ENCODE data around the gene ALOX12B. TPM values are rescaled to one million over a fixed set of nuclear protein-coding genes. Genes with fewer than 3 reads are reported as not detected.

Gene ALOX12B
- total and polyA plus RNA-seq, 2 of the 8 experiments (the other 6 are each of a cell fraction or from before 2014, with no cell fraction given): 0.86 TPM; not detected in 1

DNA sequence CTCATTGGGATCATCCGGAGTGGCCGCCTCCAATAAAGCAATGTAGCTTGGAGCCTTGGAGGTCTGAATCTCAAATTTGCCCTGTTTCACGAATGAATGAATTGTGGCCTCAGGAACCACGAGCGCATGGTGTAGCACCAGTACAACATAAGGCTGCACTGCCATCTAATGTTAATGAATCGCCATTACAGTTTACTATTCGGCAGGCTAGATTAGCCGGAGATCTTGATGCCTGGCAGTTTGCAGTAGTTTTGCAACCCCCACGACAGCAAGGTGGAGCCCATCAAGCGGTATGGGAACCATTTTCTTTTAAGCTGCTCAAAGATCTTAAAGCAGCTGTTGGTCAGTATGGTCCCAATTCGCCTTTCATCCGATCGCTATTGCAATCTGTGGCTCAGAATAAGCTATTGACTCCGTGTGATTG, 29.8 kb downstream of the ALOX12B start:
- Histone ChIP-seq H3K27ac (ENCODE audit: low read depth, low read length) (no peak overlapping the region), H2AK5ac (ENCODE audit: low read depth, low read length) (no peak overlapping the region), H3K9me3 (ENCODE audit: insufficient read depth in 2 of 2, low read depth in 1 of 2, low read length in 1 of 2) (no peaks in the 10 kb centered on the region), H3K4me1 (replicated peaks in 1 of 4; ENCODE audit: control insufficient read depth in 3 of 4, insufficient read depth in 4 of 4, low read length in 3 of 4) (peaks cover 0 to 12% (median 7%) of the 10 kb centered on the region in 4 experiments; a peak in 4 of 7 replicates), H3K56ac (replicated peaks; ENCODE audit: insufficient read length, low read depth, low read length) (no peak overlapping the region), H3K18ac (ENCODE audit: extremely low read depth, low read length) (no peak overlapping the region), H3K79me1 (ENCODE audit: low read depth, low read length) (no peaks in the 10 kb centered on the region), H3K14ac (ENCODE audit: insufficient read length) (no peak overlapping the region), H3K4me3 (ENCODE audit: extremely low read depth in 1 of 4, insufficient read depth in 2 of 4, low read depth in 3 of 4, low read length in 4 of 4) (peak overlapping the region in 1 of 4 experiments; percentile 34; a peak in 2 of 8 replicates), H4K20me1 (replicated peaks in 1 of 2; ENCODE audit: control insufficient read depth in 1 of 2, insufficient read depth in 2 of 2, low read length in 2 of 2) (no peaks in the 10 kb centered on the region), H3K4ac (replicated peaks; ENCODE audit: insufficient read length, low read depth, low read length) (no peak overlapping the region), H3K27me3 (replicated peaks in 1 of 4; ENCODE audit: control insufficient read depth in 3 of 4, extremely low read depth in 1 of 4, insufficient read depth in 3 of 4, low read length in 3 of 4) (peaks cover 1 to 16% (median 13%) of the 10 kb centered on the region in 4 experiments; a peak in 5 of 7 replicates), H4K8ac (ENCODE audit: extremely low read depth, insufficient read depth, low read length) (no peak overlapping the region), H3K23ac (ENCODE audit: insufficient read length) (no peak overlapping the region), H3K9ac (replicated peaks in 1 of 4; ENCODE audit: extremely low read depth in 1 of 4, low read depth in 3 of 4, low read length in 3 of 4) (no peak overlapping the region), H4K5ac (ENCODE audit: insufficient read length, low read depth, low read length) (no peak overlapping the region), H2BK120ac (replicated peaks; ENCODE audit: low read depth, low read length) (no peak overlapping the region), H3K23me2 (ENCODE audit: low read depth, low read length) (peaks cover 3% of the 10 kb centered on the region; the same call in 1 of the 2 replicates), H2BK12ac (ENCODE audit: low read depth, low read length) (0 out of 2 replicates have a peak overlapping the region, but pooled peaks have one; percentile 29), H3K79me2 (ENCODE audit: control insufficient read depth in 1 of 2, insufficient read depth in 2 of 2, low read length in 2 of 2) (no peaks in the 10 kb centered on the region), H2BK15ac (ENCODE audit: low read length) (no peak overlapping the region), H4K91ac (replicated peaks; ENCODE audit: insufficient read length, low read length) (no peak overlapping the region), H3K36me3 (ENCODE audit: control insufficient read depth in 2 of 4, insufficient read depth in 4 of 4, low read length in 3 of 4) (no peaks in the 10 kb centered on the region), H3K4me2 (ENCODE audit: insufficient read depth in 1 of 2, low read depth in 2 of 2, low read length in 2 of 2) (peak overlapping the region; percentile 44 to 57), H2BK20ac (ENCODE audit: low read length) (no peak overlapping the region), H2AFZ (ENCODE audit: low read length) (peak overlapping the region; percentile 85), H2BK5ac (ENCODE audit: low read depth, low read length) (0 out of 2 replicates have a peak overlapping the region, but pooled peaks have one; percentile 18)
- POLR2A ChIA-PET (ENCODE audit: partially characterized antibody): no interaction called here
- CTCF ChIA-PET (ENCODE audit: partially characterized antibody): interaction anchor here (0.6 to 11.6 kb wide), 58 partner anchors 9 to 314 kb away, joined by 3 to 270 read pairs (median 4); partner anchors contain the start of genes ALOX12B, ALOX15B, ALOXE3 and GUCY2D
- peak in 1 of 2 experiments; percentile 56 for DNase-seq (ENCODE audit: low read depth in 1 of 2, low spot score in 2 of 2)
- WGBS, 2 experiments (ENCODE audit: extremely low coverage in 1 of 2, insufficient coverage in 1 of 2, insufficient read length in 1 of 2, insufficient replicate concordance in 2 of 2, low coverage in 1 of 2, low lambda C conversion rate in 2 of 2, missing lambda C conversion rate in 1 of 2): 12% methylated on average over 14 of the region's 14 CpGs; no CpG with 5 or more reads in 1 of the 2 experiments
- FAIRE-seq: peak; percentile 98
- peak; percentile 92 to 96 for TF ChIP-seq RAD21 (IDR thresholded peaks at IDR 0.05 in 1 of 2, conservative IDR thresholded peaks at IDR 0.05 in 1 of 2; ENCODE audit: low read depth in 2 of 2, low read length in 2 of 2)
- peak in 1 of 2 experiments; percentile 49; a peak in 1 of 4 replicates for TF ChIP-seq SIN3A (conservative IDR thresholded peaks at IDR 0.05 in 1 of 2, IDR thresholded peaks at IDR 0.05 in 1 of 2; ENCODE audit: low read depth in 1 of 2, low read length in 2 of 2)
- TF ChIP-seq, protein P1, sequence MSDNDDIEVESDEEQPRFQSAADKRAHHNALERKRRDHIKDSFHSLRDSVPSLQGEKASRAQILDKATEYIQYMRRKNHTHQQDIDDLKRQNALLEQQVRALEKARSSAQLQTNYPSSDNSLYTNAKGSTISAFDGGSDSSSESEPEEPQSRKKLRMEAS (IDR thresholded peaks at IDR 0.05): peak; percentile 90
- TF ChIP-seq TAF7 (optimal IDR thresholded peaks at IDR 0.05; ENCODE audit: borderline replicate concordance, low read depth, low read length): no peak
- TF ChIP-seq YY1 (IDR thresholded peaks at IDR 0.05; ENCODE audit: low read depth, low read length): 0 out of 2 replicates have a peak, but pooled peaks have one; percentile 43
- no peak for TF ChIP-seq SP2 (IDR thresholded peaks at IDR 0.05; ENCODE audit: low read length)
- TF ChIP-seq, protein P2, sequence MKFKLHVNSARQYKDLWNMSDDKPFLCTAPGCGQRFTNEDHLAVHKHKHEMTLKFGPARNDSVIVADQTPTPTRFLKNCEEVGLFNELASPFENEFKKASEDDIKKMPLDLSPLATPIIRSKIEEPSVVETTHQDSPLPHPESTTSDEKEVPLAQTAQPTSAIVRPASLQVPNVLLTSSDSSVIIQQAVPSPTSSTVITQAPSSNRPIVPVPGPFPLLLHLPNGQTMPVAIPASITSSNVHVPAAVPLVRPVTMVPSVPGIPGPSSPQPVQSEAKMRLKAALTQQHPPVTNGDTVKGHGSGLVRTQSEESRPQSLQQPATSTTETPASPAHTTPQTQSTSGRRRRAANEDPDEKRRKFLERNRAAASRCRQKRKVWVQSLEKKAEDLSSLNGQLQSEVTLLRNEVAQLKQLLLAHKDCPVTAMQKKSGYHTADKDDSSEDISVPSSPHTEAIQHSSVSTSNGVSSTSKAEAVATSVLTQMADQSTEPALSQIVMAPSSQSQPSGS (IDR thresholded peaks at IDR 0.05; ENCODE audit: low read length): no peak
- no peak for TF ChIP-seq KDM1A (IDR thresholded peaks at IDR 0.05; ENCODE audit: borderline replicate concordance, low read length)
